H1 (cell line): ENCODE measurements around the gene TRIM71. TPM values are rescaled to one million over a fixed set of nuclear protein-coding genes. Genes with fewer than 3 reads are reported as not detected.

ENCODE experiments used
- RFX5 ChIP-seq: IDR thresholded peaks from 2 replicates; pipeline ENCODE4 v1.6.1; 2011; ENCODE audit warnings: low read depth, low read length, improper control_type of control experiment, borderline replicate concordance
- polyA plus RNA-seq, 7 experiments: library from polyadenylated mRNA; depleted of rRNA in 3 of 7; stranded (reverse) in 5 of 7; unstranded in 2 of 7; fragments of >200 nt in 5 of 7; fragments of 200-250 nt in 2 of 7; gene quantifications; 1 replicate in 5 of 7; 2 replicates in 1 of 7; 4 replicates in 1 of 7; pipeline versions ENCODE4 v1.2.1 to v1.2.3, GENCODE V29; 2011 to 2013; ENCODE audit warnings: missing spikeins in 2 of 7, mixed read lengths in 2 of 7
- total RNA-seq: library from RNA; stranded (reverse); fragmentation: NEBNext Ultra II Directional; extraction: Animal tissue kit (Norgen Biotek cat#: 25700); gene quantifications from 2 replicates; pipeline ENCODE4 v1.2.1, GENCODE V29; 2021

Gene TRIM71
- total and polyA plus RNA-seq, 2 of the 8 experiments (the other 6 are each of a cell fraction or from before 2014, with no cell fraction given), result 53.7 to 293 TPM

- TF ChIP-seq RFX5, result no peak
Observed at GRCh38 chr3:32897981-32898623, 80.3 kb downstream of the TRIM71 start (continued).
